Glomerular endothelial cell (primary cell): ENCODE measurements around the gene PRR16. TPM values are rescaled to one million over a fixed set of nuclear protein-coding genes. Genes with fewer than 3 reads are reported as not detected.

Experiments
- DNase-seq: peaks from one replicate; pipeline ENCODE4 v3.0.0-alpha.2; 2011; ENCODE audit warnings: low read depth, low spot score; ENCODE audit errors: extremely low read depth
- total RNA-seq: library from RNA; depleted of rRNA; stranded (reverse); fragments of >200 nt; gene quantifications from 2 replicates; pipeline ENCODE4 v1.2.3, GENCODE V29; 2015

The PRR16 gene
- total RNA-seq, 1 donor from 2014 or later, result 1.6 TPM

- DNase-seq, result no peak
Observed at GRCh38 chr5:120567066-120567465, 103.0 kb downstream of the PRR16 start.

GRCh38 chr5:120567921-120568320 lies 103.8 kb downstream of the PRR16 start:
- no peak for DNase-seq

- no peak for DNase-seq
Observed at GRCh38 chr5:120568711-120569110, 104.6 kb downstream of the PRR16 start.

DNA sequence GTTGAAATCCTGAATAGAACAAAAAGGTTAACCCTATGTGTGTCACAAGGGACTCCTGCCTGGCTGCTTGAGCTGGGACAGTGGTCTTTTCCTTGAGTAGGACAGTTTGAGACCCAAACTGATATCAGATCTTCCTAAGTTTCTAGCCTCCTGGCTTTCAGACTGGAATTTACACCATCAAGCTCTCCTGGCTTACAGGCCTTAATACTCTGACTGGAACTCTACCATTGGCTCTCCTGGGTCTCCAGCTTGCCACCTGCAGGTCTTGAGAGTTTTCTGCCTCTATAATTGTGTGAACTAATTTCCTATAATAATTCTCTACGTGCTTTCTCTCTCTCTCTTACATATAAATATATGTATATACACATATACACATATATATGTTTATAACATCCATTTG lies 112.5 kb downstream of the PRR16 start:
- no peak for DNase-seq

DNA sequence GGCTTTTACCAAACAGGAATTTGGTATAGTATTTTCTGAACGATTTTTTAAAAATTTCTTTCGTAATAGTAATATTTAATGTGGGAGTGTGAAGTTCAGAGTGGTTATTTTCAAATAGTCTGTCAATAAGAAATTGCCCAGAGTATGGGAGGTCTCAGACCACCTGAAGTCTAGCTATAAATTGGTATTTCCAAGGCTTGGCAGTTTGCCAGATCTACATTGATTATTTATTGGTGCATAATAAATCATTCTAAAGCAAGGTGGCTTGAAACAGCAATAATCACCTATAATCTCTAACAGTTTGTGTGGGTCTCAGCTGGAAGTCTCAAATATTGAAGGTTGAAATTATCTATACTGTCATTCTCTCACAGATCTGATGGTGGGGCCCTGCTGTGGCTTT lies 118.5 kb downstream of the PRR16 start:
- no peak for DNase-seq

DNA sequence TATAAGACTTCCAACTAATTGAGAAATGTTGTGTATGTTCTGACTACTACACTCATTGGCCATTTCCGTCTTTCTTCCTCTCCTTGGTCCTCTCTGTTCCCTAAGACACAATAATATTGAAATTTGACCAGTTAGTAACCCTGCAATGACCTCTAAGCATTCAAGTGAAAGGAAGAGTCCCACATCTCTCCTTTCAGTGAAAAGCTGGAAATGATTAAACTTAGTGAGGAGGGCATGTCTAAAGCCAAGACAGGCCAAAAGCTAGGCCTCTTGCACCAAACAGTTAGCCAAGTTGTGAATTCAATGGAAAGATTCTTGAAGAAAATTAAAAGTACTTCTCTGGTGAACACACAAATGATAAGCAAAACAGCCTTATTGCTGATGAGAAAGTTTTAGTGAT lies 122.5 kb downstream of the PRR16 start:
- no peak for DNase-seq

GRCh38 chr5:120591911-120592310 lies 127.8 kb downstream of the PRR16 start:
- no peak for DNase-seq

GRCh38 chr5:120599576-120599975 lies 135.5 kb downstream of the PRR16 start:
- DNase-seq, result no peak

DNA sequence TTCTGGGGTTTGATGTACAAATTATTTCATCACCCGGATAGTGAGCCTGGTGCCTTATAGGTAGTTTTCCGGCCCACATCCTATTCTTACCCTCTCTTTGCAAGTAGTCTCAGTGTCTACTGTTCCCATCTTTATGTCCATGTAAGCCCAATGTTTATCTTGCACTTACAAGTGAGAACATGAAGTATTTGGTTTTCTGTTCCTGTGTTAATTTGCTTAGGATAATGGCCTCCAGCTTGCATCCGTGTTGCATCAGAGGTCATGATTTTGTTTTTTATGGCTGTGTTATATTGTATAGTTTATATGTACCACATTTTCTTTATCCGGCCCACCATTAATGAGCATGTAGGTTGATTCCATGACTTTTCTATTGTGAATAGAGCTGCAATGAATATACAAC lies 136.5 kb downstream of the PRR16 start:
- no peak for DNase-seq

DNA sequence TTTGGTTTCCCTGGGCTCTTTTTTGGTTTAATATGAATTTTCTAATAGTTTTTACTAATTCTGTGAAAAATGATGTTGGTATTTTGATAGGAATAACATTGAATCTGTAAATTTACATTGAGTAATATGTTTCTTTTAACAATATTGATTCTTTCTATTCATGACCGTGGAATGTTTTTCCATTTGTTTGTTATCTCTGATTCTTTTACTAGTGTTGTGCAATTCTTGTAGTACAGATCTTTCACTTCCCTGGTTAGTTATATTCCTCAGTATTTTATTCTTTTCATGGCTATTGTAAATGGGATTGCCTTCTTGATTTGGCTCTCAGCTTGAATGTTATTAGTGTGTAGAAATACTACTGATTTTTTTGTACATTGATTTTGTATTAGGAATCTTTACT lies 137.9 kb downstream of the PRR16 start:
- no peak for DNase-seq

GRCh38 chr5:120604884-120605283 lies 140.8 kb downstream of the PRR16 start:
- DNase-seq, result no peak

GRCh38 chr5:120605325-120606079 lies 141.4 kb downstream of the PRR16 start:
- no peak for DNase-seq

DNA sequence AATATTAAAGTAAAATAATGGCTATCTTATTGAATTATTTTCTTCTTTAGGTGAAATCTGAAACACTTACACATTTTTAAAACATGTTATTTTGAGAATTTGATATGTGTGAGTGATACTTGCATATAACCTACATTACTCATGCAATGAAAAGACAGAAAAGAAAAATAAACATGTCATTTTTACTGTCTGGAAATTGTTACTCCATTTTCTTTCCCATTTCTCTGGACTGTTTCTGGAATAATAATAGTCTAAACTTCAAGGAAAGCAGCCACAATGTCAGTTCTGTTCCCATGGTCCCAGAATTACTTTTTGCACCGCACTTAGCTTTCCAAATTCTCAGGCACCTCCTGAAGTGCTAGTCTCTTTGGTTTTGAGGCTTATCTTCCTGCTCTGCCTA lies 145.5 kb downstream of the PRR16 start:
- no peak for DNase-seq

DNA sequence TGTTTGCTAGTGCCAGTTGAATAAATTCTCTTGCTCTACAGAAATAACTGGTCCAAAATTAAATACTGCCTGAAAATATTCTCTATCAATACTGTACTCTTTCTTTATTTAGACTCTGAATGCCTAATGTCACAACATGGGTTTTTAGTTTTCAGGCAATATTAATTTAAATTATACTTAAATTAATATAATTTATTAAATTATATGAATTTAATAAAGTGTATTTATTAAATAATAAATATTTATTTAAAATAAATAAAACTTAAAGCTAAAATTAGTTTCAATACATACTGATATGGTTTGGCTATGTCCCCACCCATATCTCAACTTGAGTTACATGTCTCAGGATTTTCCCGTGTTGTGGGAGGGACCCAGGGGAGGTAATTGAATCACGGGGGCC lies 146.0 kb downstream of the PRR16 start:
- DNase-seq, result no peak

DNA sequence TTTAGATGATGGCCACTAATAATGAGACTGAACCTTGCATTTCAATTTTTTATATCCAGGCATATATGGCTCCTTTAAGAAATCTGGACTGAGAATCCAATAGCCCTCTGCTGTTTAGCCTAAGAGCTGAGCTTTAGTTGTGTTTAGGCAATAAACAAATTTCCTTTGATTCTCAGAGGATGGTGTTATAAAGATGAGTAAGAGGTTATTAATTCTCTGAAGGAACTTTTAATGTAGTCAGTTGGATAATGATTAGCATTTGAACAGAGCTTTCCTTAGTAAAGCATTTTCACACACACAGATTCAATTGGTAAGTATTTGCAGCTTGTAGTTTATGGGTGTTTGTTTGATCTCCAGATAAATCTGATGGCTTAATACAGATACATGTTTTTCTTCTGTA lies 149.6 kb downstream of the PRR16 start:
- no peak for DNase-seq

GRCh38 chr5:120614531-120615180 lies 150.6 kb downstream of the PRR16 start:
- no peak for DNase-seq

GRCh38 chr5:120615967-120616645 lies 152.0 kb downstream of the PRR16 start:
- no peak for DNase-seq

DNA sequence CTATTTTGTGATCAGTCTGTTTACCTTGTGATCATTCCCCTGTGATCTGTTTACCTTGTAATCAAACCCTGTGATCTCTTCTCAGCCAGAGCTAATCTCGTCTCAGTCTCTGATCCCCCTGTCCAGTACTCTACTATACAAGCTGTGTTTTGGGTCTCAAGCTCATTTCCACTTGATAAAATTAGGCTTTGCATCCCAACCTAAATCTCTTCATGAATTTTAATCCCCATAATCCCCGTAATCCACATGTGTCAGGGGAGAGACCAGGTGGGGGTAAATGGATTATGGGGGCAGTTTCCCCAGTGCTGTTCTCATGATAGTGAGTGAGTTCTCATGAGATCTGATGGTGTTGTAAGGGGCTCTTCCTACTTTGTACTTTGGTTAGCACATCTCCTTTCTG lies 157.2 kb downstream of the PRR16 start:
- no peak for DNase-seq

GRCh38 chr5:120624021-120624563 lies 160.0 kb downstream of the PRR16 start:
- no peak for DNase-seq

DNA sequence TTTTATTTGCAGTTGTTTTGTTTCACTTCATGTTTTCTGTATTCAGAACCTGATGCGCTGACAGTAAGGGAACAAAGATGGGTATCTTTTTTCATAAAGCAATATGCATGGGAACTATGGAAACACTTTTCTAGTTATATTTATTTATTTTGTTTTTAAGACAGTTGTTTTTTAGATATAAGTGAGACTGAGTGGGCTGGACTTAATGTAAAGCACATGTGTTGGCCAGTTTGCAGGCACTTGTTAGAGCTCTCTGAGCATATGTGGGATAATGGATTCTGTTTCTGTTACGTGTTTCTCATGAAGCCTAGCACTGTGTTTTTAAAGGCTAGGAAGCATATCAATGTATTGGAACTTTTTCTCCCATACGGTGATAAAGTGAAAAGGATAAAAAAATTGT lies 164.1 kb downstream of the PRR16 start:
- DNase-seq, result no peak

- DNase-seq, result no peak
Observed at GRCh38 chr5:120630550-120630949, 166.4 kb downstream of the PRR16 start.

GRCh38 chr5:120631611-120632010 lies 167.5 kb downstream of the PRR16 start:
- DNase-seq, result no peak
